Endothelial cell of umbilical vein (primary cell): ENCODE data around the gene TBX20. TPM values are rescaled to one million over a fixed set of nuclear protein-coding genes. Genes with fewer than 3 reads are reported as not detected.

Source experiments
- BruUV-seq: library from RNA; stranded (reverse); fragments of 400-500 nt; replicated peaks from 2 replicates; lab custom pipeline; 2021; lab: Mats Ljungman, UMichigan
- CTCF ChIA-PET: fragments of 300-600, 350-600 bp; sonication (Branson Sonifier 250); formaldehyde crosslinking; loops from one replicate; lab custom pipeline; 2021; ENCODE audit warnings: antibody characterized with exemption, inconsistent platforms; lab: Charles Lee
- POLR2A ChIA-PET: fragments of 300-600, 350-600 bp; sonication (Branson Sonifier 250); formaldehyde crosslinking; loops from one replicate; lab custom pipeline; 2021; ENCODE audit warnings: antibody characterized with exemption, inconsistent platforms; lab: Charles Lee
- DNase-seq: peaks from one replicate; pipeline ENCODE4 v3.0.0-alpha.2; 2011; ENCODE audit warnings: low read depth, low spot score
- FAIRE-seq: peaks from 2 replicates; lab custom pipeline; 2011; peaks lifted over from hg19 to GRCh38; lab: Jason Lieb, UNC
- H2AFZ ChIP-seq: 2 replicates; pipeline ENCODE4 v1.6.0; 2012; ENCODE audit warnings: low read depth, low read length, control low read depth, inconsistent platforms
- H3K27ac ChIP-seq: 2 replicates; pipeline ENCODE4 v1.5.1; 2011; ENCODE audit warnings: low read depth, mild to moderate bottlenecking, control low read depth, low read length, moderate library complexity; ENCODE audit not compliant: insufficient read depth
- H3K27me3 ChIP-seq, 2 experiments: 2 replicates each; pipeline versions ENCODE4 v1.6.0 to v1.6.1; 2011; ENCODE audit warnings: low read length in 2 of 2, mixed read lengths in 1 of 2; ENCODE audit not compliant: control insufficient read depth in 2 of 2, insufficient read depth in 2 of 2
- H3K36me3 ChIP-seq, 2 experiments: 2 replicates in 1 of 2; 3 replicates in 1 of 2; pipeline ENCODE4 v1.5.1; 2011; ENCODE audit warnings: low read length in 2 of 2, mild to moderate bottlenecking in 1 of 2, moderate library complexity in 1 of 2; ENCODE audit not compliant: control insufficient read depth in 2 of 2, insufficient read depth in 2 of 2; ENCODE audit errors: extremely low read depth in 1 of 2
- H3K4me1 ChIP-seq: 3 replicates; pipeline ENCODE4 v1.5.1; 2011; ENCODE audit warnings: mild to moderate bottlenecking, low read length; ENCODE audit not compliant: control insufficient read depth, insufficient read depth; ENCODE audit errors: extremely low read depth
- H3K4me2 ChIP-seq: 2 replicates; pipeline ENCODE4 v1.6.1; 2011; ENCODE audit warnings: low read length, control low read depth, mixed read lengths; ENCODE audit not compliant: insufficient read depth
- H3K4me3 ChIP-seq, 3 experiments: fragments of 200-600 bp in 1 of 3; sonication (generic), shearing (Covaris generic) in 1 of 3; replicated peaks in 1 of 3; 2 replicates each; pipeline ENCODE4 v1.5.1; 2011 to 2016; ENCODE audit warnings: control low read depth in 3 of 3, low read length in 3 of 3, mild to moderate bottlenecking in 2 of 3, inconsistent platforms in 1 of 3, low read depth in 1 of 3, moderate library complexity in 1 of 3; ENCODE audit not compliant: insufficient read depth in 1 of 3
- H3K79me2 ChIP-seq: 2 replicates; pipeline ENCODE4 v1.6.0; 2012; ENCODE audit warnings: low read length, inconsistent platforms; ENCODE audit not compliant: control insufficient read depth, insufficient read depth
- H3K9ac ChIP-seq: replicated peaks from 2 replicates; pipeline ENCODE3; 2011; ENCODE audit warnings: low read length, control low read depth; ENCODE audit not compliant: insufficient read depth; ENCODE audit errors: extremely low read depth
- H3K9me1 ChIP-seq: replicated peaks from 3 replicates; pipeline ENCODE4 v1.6.0; 2011; ENCODE audit warnings: mild to moderate bottlenecking, low read length; ENCODE audit not compliant: control insufficient read depth, insufficient read depth; ENCODE audit errors: extremely low read depth
- H3K9me3 ChIP-seq: replicated peaks from 2 replicates; pipeline ENCODE4 v1.5.1; 2012; ENCODE audit warnings: low read length, inconsistent platforms; ENCODE audit not compliant: control insufficient read depth, insufficient read depth
- H4K20me1 ChIP-seq: replicated peaks from 2 replicates; pipeline ENCODE3; 2011; ENCODE audit warnings: mild to moderate bottlenecking, low read length; ENCODE audit not compliant: control insufficient read depth, insufficient read depth; ENCODE audit errors: extremely low read depth
- CTCF ChIP-seq, 2 donors: IDR thresholded peaks; 1 replicate in 1 of 2; 2 replicates in 1 of 2; pipeline ENCODE4 v1.5.1; 2011; ENCODE audit warnings: low read length in 2 of 2, mild to moderate bottlenecking in 2 of 2, moderate library complexity in 2 of 2, control low read depth in 1 of 2, inconsistent platforms in 1 of 2, low read depth in 1 of 2; ENCODE audit not compliant: insufficient read depth in 1 of 2; ENCODE audit errors: extremely low read depth in 1 of 2
- EZH2 ChIP-seq: IDR thresholded peaks from 2 replicates; pipeline ENCODE4 v1.6.1; 2012; ENCODE audit warnings: borderline replicate concordance, low read depth, mild to moderate bottlenecking, moderate library complexity, low read length, inconsistent platforms; ENCODE audit not compliant: severe bottlenecking
- GATA2 ChIP-seq: IDR thresholded peaks from 2 replicates; pipeline ENCODE4 v1.7.0; 2011; ENCODE audit warnings: low read depth, mild to moderate bottlenecking, moderate library complexity, mixed read lengths, low read length; ENCODE audit not compliant: insufficient read length, insufficient read depth
- JUN ChIP-seq: IDR thresholded peaks from 2 replicates; pipeline ENCODE4 v1.6.1; 2011; ENCODE audit warnings: borderline replicate concordance, low read depth; ENCODE audit not compliant: insufficient read length, insufficient read depth
- MAX ChIP-seq: IDR thresholded peaks from 2 replicates; pipeline ENCODE4 v1.6.1; 2011; ENCODE audit not compliant: insufficient read depth, insufficient read length
- POLR2AphosphoS5 ChIP-seq: IDR thresholded peaks from 2 replicates; pipeline ENCODE4 v1.6.1; 2012; ENCODE audit warnings: low read depth, mild to moderate bottlenecking, control low read depth, low read length, moderate library complexity; ENCODE audit not compliant: insufficient read depth
- dilution Hi-C: fragments of 300-500 bp; cut with MboI; formaldehyde crosslinking; loops from one replicate; pipeline ENCODE4 v1.15.0; 2019; ENCODE audit warnings: low sequenced_read_pairs; ENCODE audit not compliant: extremely low pct_ligation_motif_present
- intact Hi-C: fragments of 100-400 bp; cut with micrococcal nuclease; formaldehyde crosslinking; loops from one replicate; pipeline ENCODE4 v1.10.0; 2022
- polyA plus RNA-seq, 4 experiments: library from polyadenylated mRNA; depleted of rRNA in 3 of 4; stranded (reverse) in 3 of 4; unstranded in 1 of 4; fragments of >200 nt; gene quantifications; 2 replicates each; pipeline versions ENCODE4 v1.2.1 to v1.2.3, GENCODE V29; 2011 to 2012; ENCODE audit warnings: missing spikeins in 1 of 4
- total RNA-seq: library from RNA; stranded (reverse); gene quantifications from 2 replicates; pipeline ENCODE4 v1.2.3, GENCODE V29; 2021

The TBX20 gene
- total and polyA plus RNA-seq, 2 donors (not counting 3 experiments of a cell fraction or from before 2014, with no cell fraction given): not detected

GRCh38 chr7:35185908-35186731 lies 67.8 kb downstream of the TBX20 start:
- POLR2A ChIA-PET: no interaction called here
- no TSS peak for BruUV-seq

More at GRCh38 chr7:35185908-35186731, 67.8 kb downstream of the TBX20 start:
- dilution Hi-C loops: no loop called here
- FAIRE-seq: no peak
- Histone ChIP-seq H3K9me3 (no peaks in the 10 kb centered on the region), H3K4me3 (peak overlapping the region; percentile 8 to 34 (median 11)), H3K36me3 (no peaks in the 10 kb centered on the region), H3K27ac (no peak overlapping the region), H3K9ac (no peak overlapping the region), H3K27me3 (peaks cover 7 to 17% of the 10 kb centered on the region in 2 experiments), H2AFZ (peak overlapping the region; percentile 59), H3K79me2 (no peaks in the 10 kb centered on the region), H3K4me1 (peaks cover 8% of the 10 kb centered on the region), H3K9me1 (no peaks in the 10 kb centered on the region), H3K4me2 (peak overlapping the region; percentile 64), H4K20me1 (no peaks in the 10 kb centered on the region)
- intact Hi-C loops: loop anchor here (10.0 kb wide), 2 partner anchors 151 to 439 kb away; partner anchors contain the start of gene DPY19L1
- peak; percentile 24 for DNase-seq
- CTCF ChIA-PET: no interaction called here
- TF ChIP-seq POLR2AphosphoS5 (no peak), MAX (peak; percentile 33), JUN (no peak), CTCF (IDR thresholded peaks at IDR 0.05; ENCODE audit: extremely low read depth in 1 of 2, insufficient read depth in 1 of 2, low read depth in 1 of 2, low read length in 2 of 2) (no peak), EZH2 (no peak), GATA2 (no peak)
